GM18507 (cell line): ENCODE results near the gene ZIC4.

ENCODE experiments used
- DNase-seq: peaks from one replicate; pipeline ENCODE4 v3.0.0; 2011; ENCODE audit warnings: low read depth; ENCODE audit not compliant: insufficient read length; ENCODE audit errors: extremely low spot score
- FAIRE-seq: peaks from 2 replicates; lab custom pipeline; 2011; peaks lifted over from hg19 to GRCh38; lab: Jason Lieb, UNC

ZIC4 gene

DNA sequence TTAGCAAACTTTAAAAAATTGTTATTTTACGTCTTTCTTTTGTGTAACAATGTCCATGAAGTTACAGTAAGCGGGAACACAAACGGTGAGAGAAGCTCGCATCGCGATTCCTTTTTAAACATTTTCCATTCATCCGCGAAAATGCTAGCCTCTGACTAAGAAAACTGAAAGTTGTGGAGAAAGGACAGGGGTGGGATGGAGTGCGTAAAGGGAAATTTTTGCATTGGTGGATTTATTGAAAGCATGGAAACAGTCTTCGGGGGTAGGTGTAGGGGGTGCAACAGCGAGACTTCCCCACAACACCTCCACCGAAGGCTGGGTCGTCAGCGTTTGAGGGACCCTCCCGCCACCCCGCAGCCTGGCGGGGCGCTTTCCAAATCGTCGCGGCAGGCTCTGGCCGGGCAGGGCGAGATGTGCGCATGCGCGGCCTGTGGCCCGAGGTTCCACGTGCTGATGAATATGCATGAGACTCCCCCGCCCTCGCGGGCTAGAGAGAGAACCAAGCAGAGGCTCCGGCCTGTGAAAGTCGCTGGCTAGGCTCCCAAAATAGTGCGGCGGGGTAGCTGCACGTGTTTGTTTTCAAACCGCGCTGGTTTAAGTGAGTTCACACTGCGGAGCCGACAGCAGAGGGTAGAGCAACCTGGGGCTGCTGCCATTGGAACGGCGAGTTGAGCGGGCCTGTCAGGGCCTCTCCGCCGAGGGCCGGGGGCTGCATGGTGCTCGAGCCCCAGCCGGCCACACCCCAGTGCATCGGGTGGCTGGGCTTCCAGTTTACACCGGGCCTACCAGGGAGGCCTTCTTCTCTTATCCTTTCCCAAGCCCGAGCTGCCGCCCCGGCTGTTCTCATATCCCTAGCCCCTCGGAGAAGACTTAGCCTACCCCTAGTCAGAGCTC, 12.7 kb upstream of the ZIC4 start:
- DNase-seq (no peak), FAIRE-seq (no peak)

DNA sequence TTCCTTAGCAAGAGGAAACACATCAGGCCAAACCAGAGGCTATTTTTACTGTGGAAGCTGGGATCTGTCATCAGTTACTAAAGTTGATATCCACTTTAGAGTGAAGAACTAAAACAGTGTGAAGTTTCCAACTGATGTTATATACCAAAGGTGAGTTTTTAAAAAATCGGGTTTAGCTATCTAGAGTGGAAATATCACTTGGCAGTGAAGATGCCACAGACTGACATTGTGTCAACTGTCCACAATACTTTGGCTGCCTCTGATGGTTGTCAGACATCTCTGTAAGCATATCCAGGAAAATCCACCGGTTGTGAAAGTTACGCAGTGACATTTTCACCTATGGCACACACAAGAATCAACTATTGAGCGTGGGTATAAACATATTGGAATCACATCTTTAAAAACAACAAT, 12.0 kb upstream of the ZIC4 start:
- no peak for FAIRE-seq
- no peak for DNase-seq

DNA sequence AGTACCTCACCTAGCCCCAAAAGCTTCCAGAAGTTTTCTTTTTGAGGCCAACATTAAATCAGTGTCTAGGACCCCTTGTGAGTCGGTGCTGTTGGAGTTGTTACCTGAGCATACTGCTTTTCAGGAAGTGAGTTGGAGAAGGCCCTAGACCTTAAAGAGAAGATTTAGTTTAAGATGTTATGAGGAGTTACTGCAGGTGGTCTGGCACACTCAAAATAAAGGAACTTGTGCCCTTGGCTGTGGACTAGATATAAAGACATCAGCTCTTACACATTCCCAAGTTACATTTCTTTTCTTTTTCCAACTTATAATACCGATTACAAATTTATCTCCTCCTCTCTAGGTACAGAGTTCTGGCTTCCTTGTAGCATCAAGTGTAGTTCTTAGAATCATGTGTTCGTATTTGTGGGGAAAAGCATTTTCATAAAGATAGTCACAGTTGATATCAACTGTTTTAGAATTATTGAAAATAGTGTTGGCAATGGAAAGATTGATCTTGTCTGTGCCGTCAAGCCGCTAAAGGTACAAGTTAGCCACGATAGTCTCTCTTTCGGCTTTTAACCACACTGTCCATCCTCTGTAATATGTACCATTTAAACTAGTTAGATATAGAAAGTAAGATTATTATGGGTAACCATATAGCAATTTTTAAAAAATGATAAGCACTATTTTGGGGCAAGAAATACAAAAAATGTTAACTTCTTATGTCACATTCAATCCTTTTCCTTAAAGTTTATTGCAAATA, 11.4 kb upstream of the ZIC4 start:
- FAIRE-seq = no peak
- no peak for DNase-seq

DNA sequence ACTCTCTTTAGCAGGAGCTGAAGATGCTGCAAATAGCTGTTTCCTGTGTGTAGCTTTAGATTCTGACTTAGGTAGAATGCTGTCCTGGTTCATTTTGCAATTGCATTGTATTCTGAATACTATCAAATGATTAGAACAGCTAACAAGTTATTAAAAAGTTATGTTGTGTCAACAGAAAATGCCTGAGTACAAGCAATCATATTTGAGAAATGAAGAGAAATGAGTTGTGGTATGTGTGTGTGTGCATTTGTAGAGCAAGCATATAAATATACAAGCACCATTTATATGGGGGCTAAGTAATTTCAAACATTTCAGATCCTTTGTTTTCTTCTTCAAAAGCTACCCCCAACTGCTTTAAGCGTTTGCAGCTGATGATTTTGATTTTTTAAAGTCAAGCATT, 10.6 kb upstream of the ZIC4 start:
- FAIRE-seq (no peak), DNase-seq (no peak)

DNA sequence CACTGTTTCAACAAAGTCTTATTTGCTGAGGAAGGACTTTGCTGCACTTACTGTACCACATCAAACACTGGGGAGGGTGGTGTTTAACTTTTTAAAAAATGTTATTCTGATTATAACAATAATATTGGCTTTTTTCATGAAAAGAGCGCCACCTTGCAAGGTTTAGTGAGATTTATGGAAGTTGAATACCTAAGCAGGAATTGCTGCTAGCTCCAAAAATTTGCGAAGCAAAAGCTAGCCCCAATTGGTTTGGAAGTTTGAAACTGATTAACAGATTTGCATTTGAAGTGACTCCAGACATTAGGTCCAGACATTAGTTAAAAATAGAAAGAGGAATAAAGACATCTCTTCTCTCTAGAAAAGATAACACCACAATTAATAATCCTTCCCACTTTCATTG, 9.5 kb upstream of the ZIC4 start:
- no peak for FAIRE-seq
- no peak for DNase-seq

DNA sequence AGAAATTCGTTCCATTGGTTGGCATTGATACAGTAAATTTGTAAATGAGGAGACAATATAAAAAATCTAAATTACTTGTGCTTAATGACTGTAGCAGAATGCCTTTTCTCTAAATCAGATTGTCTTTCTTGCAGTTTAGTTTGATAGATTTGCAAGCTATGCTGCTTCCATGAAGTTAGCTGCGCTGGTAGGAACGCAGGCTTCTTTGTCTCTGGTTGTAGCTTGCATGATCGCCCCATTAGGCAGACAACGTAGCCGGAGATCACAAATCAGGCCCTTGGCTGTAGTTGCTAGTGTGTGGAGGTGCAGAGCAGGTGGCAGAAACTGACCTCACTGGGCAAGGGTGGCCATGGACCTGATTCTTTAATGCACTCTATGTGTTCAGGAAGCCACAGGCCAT, 8.9 kb upstream of the ZIC4 start:
- DNase-seq (no peak), FAIRE-seq (no peak)

DNA sequence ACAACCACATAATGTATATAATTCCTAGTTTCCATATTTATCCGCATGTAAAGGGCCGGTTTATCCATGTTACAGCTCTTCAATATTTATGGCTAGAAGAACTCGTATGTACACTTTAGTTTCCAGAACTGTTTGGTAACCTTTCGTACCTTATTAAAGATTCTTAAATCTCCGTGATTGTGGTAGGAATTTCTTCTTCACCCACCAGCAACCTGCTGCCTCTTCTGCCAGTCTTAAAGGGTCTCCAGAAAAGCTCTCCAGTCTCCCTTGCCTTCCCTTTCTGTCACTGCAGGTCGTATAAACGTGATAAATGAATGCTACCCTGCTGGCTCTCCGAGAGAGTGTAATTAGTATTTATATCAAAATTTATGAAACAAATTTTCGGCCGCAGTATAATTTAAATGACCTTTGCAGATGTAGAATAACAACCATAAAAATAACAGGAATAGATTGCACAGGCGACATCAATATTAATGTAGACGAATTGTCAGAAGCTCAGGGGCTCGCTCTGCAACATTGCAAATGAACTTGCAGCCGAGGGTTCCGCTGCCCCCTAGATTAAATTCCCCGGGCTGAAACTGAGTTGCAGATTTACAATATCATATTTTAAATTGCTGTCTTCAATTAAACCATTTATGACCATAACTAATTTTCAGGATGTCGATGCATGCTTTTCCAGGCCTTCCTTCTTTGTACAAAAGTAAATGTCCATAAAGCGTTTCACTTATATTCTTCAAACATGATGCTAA, 8.2 kb upstream of the ZIC4 start:
- no peak for FAIRE-seq
- DNase-seq = no peak

DNA sequence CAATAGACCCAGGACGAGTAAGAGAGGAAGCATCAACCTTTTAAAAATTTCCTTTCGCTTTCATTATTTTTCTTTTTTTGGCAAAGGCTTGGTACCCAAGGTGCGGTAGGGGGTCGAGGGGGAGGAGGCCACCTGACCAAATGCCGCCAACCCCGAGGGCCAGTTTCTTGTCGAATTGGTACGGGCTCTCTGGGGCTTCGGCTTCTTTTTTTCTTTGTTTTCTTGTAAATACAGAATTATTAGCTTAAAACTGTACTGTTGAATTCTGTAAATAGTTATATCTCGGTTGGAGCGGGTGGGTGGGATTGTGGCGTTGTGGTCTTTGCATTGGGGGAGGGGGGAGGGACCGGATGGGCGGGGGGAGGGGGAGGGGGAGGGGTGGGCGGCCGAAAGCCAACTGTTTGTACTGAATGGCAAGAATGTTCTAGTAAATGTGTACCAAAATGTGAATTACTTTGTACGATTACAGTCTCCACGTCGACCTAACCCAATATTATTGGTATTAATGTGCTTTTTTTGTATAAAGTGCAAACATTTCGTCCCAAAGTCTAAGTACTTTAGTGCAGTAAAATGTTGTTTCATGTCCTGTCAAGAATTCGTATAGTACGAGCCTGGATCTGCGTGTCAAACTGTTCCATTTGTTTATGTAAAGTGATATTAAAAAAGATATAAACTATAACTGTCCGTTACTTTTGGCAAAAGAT, 7.5 kb upstream of the ZIC4 start:
- DNase-seq = no peak
- no peak for FAIRE-seq

DNA sequence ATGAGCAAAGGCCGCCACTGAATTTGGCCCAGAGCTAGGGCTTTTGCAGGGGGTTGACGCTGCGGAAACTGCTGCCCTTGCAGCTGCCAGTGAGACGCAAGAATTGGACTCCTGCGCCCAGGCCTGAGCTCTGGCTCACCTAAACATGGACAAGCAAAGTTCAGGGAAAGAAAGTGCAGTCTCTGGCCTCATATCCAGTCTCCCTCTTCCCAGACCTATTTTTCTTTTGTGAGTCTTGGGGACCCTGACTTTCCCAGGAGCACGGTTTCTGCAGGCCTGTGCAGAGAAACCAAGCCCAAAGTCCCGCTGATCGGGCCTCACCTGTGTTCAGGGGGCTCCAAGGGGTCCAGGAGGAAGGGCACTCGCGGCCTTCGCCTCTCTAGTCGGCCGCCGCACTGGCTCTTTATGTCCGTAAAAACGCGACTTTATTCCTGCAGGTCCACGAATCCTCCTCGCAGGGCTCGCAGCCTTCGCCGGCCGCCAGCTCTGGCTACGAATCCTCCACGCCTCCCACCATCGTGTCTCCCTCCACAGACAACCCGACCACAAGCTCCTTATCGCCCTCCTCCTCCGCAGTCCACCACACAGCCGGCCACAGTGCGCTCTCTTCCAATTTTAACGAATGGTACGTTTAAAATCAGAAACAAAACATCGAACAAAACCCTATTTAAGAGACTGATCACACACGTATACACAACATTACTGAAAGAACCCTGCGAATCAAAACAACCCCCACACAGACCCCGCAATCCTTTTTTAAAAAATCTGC, 6.8 kb upstream of the ZIC4 start:
- DNase-seq = no peak
- no peak for FAIRE-seq

DNA sequence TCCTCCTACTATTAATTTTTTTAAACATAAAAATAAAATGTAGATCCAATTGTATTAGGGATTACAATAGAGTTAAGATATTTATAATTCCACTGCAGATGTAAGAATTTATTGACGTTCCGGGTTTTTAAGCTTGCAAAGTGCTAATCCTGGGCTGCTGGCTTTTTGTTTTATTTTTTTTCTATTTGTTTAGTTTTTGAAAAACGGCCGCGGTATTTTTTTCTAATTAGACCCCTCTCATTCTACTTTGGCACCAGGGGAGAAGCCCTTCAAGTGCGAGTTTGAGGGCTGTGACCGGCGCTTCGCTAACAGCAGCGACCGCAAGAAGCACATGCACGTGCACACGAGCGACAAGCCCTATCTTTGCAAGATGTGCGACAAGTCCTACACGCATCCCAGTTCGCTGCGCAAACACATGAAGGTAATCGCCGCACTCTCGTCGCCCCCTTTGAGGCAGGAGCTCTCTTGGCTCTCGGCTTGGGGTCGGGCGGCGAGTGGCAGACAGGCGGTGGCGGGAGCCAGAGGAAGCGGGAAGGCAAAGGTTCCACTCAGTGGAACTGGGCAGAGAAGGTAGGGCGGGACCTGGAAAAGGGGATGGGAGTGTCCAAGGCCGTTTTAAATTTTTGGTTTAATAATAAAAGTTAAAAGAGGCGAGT, 6.0 kb upstream of the ZIC4 start:
- no peak for FAIRE-seq
- no peak for DNase-seq

DNA sequence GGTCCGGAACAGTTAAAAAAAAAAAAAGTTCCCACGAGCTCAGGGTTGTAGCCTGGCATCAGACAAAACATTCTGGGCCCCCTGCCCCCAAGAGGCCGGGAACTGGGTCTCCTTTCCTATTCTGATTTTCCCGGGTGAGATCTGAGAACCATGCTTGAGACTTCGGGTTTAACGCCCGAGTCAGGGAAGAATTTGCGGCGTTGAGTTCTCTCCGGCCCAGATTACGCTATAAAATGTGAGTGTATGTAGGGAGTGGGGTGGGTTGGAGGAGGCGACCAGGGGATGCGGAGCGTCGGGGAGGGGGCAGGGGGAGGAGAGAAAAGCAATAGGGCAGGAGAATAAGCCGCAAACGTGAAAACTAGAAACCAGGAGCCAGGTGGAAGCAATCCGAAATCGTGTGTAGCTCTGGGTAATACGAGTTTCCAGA, 5.5 kb upstream of the ZIC4 start:
- DNase-seq (no peak), FAIRE-seq (no peak)

DNA sequence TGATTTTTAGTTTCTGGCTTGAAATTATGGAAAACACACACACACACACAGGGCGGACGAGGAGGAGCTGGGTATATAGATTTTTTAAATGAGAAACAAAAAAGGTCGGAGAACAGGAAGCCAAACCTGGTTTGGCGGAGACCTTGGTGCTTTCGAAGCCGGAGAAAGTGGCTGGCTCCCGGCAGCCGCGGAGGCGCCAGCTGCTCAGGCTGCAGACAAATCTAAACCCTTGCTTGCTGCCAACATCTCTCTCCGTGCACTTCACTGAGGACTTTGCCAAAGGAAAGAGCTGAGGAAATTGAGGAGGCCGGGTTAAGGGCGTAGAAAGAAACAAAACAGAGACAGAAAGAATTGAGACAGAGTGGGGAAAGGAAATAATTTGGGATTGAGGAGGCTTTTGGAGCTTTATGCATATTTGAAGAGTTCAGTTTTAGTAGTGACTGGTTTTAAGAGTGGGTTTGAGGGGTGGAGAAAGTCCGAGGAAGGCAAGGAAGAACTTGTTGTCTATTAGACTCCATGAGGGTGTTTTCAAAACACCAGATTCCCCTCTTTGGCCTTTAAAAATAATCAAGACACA, 5.0 kb upstream of the ZIC4 start:
- DNase-seq = no peak
- no peak for FAIRE-seq

DNA sequence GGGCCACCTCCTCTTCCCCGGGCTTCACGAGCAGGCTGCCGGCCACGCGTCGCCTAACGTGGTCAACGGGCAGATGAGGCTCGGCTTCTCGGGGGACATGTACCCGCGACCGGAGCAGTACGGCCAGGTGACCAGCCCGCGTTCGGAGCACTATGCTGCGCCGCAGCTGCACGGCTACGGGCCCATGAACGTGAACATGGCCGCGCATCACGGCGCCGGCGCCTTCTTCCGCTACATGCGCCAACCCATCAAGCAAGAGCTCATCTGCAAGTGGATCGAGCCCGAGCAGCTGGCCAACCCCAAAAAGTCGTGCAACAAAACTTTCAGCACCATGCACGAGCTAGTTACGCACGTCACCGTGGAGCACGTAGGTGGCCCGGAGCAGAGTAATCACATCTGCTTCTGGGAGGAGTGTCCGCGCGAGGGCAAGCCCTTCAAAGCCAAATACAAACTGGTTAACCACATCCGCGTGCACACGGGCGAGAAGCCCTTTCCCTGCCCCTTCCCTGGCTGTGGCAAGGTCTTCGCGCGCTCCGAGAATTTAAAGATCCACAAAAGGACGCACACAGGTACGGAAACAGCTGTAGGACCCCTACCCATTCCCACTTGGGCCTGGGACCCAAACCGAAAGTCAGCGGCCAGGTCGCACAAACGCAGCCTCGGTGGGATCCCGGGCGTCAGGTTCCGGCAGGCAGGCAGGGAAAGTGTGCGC, 4.3 kb upstream of the ZIC4 start:
- FAIRE-seq = no peak
- no peak for DNase-seq

DNA sequence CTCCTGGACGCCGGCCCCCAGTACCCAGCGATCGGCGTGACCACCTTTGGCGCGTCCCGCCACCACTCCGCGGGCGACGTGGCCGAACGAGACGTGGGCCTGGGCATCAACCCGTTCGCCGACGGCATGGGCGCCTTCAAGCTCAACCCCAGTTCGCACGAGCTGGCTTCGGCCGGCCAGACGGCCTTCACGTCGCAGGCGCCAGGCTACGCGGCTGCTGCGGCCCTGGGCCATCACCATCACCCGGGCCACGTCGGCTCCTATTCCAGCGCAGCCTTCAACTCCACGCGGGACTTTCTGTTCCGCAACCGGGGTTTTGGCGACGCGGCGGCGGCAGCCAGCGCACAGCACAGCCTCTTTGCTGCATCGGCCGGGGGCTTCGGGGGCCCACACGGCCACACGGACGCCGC, 3.8 kb upstream of the ZIC4 start:
- DNase-seq (no peak), FAIRE-seq (no peak)

DNA sequence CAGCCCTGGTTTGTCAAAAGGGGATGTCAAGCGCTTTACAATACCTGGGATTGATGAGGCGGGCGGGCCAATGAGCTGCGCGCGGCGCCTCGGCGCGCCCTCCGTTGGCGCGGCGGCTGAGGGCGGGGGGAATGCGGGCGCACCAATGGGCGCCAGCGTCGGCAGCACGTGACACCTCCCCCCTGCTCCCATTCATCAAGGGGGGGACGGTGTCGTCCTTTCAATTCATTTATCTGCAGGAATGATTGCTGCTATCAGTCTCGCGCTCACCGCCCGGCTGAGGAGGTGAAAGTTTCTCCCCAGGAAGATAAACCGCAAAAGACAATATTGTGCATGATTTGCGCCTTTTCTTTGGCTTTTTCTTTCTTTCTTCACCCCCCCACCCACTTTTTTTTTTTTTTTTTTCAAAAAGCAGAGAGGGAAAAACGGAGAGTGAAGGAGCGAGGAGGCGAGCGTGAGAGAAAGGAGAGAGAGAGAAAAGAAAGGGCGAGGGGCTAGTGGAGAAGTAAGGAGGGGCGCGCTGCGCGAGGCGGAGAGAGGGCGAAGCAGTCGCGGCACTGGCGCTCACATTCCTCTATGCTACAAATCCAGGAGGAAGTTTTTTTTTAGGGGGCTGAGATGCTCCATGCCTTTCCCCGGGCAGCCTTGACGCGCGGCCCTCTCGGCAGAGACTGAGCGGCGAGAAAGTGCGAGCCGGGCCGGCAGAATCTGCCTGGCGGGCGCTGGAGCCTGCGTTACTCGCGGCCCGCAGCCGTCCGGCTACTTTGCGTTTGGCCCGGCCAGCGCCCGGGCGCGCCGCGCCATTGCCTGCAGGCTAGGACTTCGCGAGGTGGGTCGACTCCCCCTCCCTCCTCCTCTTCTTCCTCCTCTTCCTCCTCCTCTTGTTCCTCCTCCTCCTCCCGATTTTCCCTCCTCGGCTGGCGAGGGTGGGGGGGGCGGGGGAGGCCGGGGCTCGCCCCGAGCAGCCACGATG, 3.1 kb upstream of the ZIC4 start, which contains the start of gene ZIC1:
ZIC1 (plus strand) TSS at position 223 of the 973 bp plus-strand sequence; CDS start at position 971, 748 bp downstream.
- DNase-seq (no peak), FAIRE-seq (no peak)
